NCI-H1092 treated with DMSO at 0.1 percent for 48 hours (cell line): ENCODE results near the gene TMEM138.
"Not testable (repeated sequence)": the region's sequence is repeated elsewhere in the genome, so short reads cannot be mapped to it uniquely, and the experiment has no call there.

Source experiments
- DNase-seq: peaks from one replicate; lab custom pipeline; 2025; lab: John Stamatoyannopoulos, UW

The TMEM138 gene

GRCh38 chr11:61367406-61367805, 5.2 kb downstream of the TMEM138 start:
- DNase-seq, result no peak

- DNase-seq, result no peak
Observed at GRCh38 chr11:61368646-61369045, 6.5 kb downstream of the TMEM138 start.

GRCh38 chr11:61369372-61370348, 7.5 kb downstream of the TMEM138 start:
- no peak for DNase-seq

- no peak for DNase-seq
Observed at GRCh38 chr11:61370349-61371005, 8.3 kb downstream of the TMEM138 start.

- no peak for DNase-seq
Observed at GRCh38 chr11:61372659-61373420, 10.7 kb downstream of the TMEM138 start.

- no peak for DNase-seq
Observed at GRCh38 chr11:61375761-61376108, 13.6 kb downstream of the TMEM138 start.

GRCh38 chr11:61377461-61378160, 15.4 kb downstream of the TMEM138 start:
- no peak for DNase-seq

- DNase-seq, result no peak
Observed at GRCh38 chr11:61378713-61379313, 16.6 kb downstream of the TMEM138 start.

- no peak for DNase-seq
Observed at GRCh38 chr11:61380884-61381283, 18.7 kb downstream of the TMEM138 start.

GRCh38 chr11:61383859-61384258, 21.7 kb downstream of the TMEM138 start:
- DNase-seq, result not testable (repeated sequence)

- no peak for DNase-seq
Observed at GRCh38 chr11:61384271-61385242, 22.4 kb downstream of the TMEM138 start.

GRCh38 chr11:61390161-61390560, 28.0 kb downstream of the TMEM138 start:
- DNase-seq, result no peak

- peak; percentile 12 for DNase-seq
Observed at GRCh38 chr11:61392981-61393595, 30.9 kb downstream of the TMEM138 start.

GRCh38 chr11:61401173-61401572, 39.0 kb downstream of the TMEM138 start:
- DNase-seq, result no peak

GRCh38 chr11:61401573-61401972, 39.4 kb downstream of the TMEM138 start:
- no peak for DNase-seq

GRCh38 chr11:61403658-61404057, 41.5 kb downstream of the TMEM138 start:
- no peak for DNase-seq

- no peak for DNase-seq
Observed at GRCh38 chr11:61404103-61404502, 41.9 kb downstream of the TMEM138 start.

- no peak for DNase-seq
Observed at GRCh38 chr11:61404641-61405040, 42.5 kb downstream of the TMEM138 start.

GRCh38 chr11:61406067-61406466, 43.9 kb downstream of the TMEM138 start:
- DNase-seq, result no peak
